NK-92 treated with Interleukin-12 subunit alpha and Interleukin-12 subunit beta, amount 100 ng/mL, for 24 hours (cell line): Measurements from ENCODE around the gene GATA6.

Source experiments
- DNase-seq: peaks from one replicate; lab custom pipeline; 2025; lab: John Stamatoyannopoulos, UW

GATA6 gene

GRCh38 chr18:22243513-22243912, 74.1 kb downstream of the GATA6 start:
- DNase-seq: no peak

GRCh38 chr18:22250026-22250425, 80.6 kb downstream of the GATA6 start:
- no peak for DNase-seq

- no peak for DNase-seq
These were observed 81.2 kb downstream of the GATA6 start for GRCh38 chr18:22250591-22250996.
